HL-60 (cell line): ENCODE results near the gene PIM3.

Experiments used
- CTCF ChIP-seq: IDR thresholded peaks from one replicate; pipeline ENCODE4 v1.5.1; 2011; ENCODE audit warnings: low read length, control low read depth, inconsistent platforms; ENCODE audit not compliant: insufficient read depth
- POLR2AphosphoS5 ChIP-seq: IDR thresholded peaks from 2 replicates; pipeline ENCODE4 v1.6.1; 2012; ENCODE audit warnings: low read depth
- REST ChIP-seq: IDR thresholded peaks from 2 replicates; pipeline ENCODE4 v1.6.1; 2012; ENCODE audit warnings: low read depth; ENCODE audit not compliant: insufficient replicate concordance
- SPI1 ChIP-seq: IDR thresholded peaks from 2 replicates; pipeline ENCODE4 v1.6.1; 2012; ENCODE audit warnings: low read depth, mild to moderate bottlenecking, borderline replicate concordance

GRCh38 chr22:49949914-49950292 is 10.7 kb upstream of the PIM3 start:
- TF ChIP-seq CTCF, result no peak
- no peak for TF ChIP-seq REST
- no peak for TF ChIP-seq POLR2AphosphoS5
- TF ChIP-seq SPI1, result no peak
